Putamen (tissue), 1 donor: ENCODE measurements around the gene OBP2B.
A peak's percentile ranks its signal among the peaks of the same experiment; 100 is the strongest.

Experiments used
- DNase-seq: peaks from one replicate; pipeline ENCODE4 v3.0.0-alpha.2; 2016; ENCODE audit warnings: low spot score

OBP2B gene

DNA sequence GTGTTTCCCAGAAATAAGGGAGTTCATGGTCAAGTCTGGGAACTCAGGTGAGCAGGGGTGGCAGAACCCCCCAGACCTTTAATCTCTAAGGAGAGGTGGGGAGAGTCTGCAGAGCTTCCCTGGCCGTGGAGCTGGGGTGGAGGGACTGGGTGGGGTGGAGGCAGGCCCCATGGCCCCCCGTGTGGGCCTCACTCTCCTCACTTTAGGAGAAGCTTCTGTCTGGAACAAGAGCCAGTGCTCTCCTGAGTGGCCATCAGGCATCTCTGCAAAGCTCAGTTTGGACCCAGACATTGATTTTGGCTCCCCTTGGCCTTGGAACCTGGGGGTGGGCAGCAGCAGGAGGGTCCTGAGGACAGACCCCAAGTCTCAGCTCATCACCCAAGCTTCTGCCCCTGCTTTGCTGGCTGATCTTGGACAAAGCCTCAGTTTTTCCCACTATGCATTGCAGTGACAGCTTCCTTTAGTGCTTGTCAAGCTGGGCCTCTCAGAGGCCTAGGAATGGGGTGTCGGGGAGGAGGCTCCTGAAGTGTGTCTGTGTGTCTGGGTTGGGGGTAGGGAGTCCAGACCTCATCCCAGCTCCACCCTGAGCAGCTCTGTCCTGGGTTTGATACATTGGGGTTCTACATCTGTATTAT lies 41.8 kb downstream of the OBP2B start:
- no peak for DNase-seq

- no peak for DNase-seq
These were observed 42.7 kb downstream of the OBP2B start for GRCh38 chr9:133166392-133166791.

DNA sequence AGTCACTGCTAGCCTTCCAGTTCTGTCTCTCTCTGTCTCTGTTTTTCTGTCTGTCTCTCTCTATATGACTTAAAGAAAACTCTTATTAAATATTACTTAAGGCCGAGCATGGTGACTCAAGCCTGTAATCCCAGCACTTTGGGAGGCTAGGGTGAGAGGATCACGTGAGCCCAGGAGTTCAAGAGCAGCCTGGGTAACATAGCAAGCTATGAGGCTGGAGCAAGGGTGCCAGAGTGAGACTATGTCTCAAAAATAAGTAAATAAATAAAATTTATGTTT lies 43.7 kb downstream of the OBP2B start:
- DNase-seq, result no peak

DNA sequence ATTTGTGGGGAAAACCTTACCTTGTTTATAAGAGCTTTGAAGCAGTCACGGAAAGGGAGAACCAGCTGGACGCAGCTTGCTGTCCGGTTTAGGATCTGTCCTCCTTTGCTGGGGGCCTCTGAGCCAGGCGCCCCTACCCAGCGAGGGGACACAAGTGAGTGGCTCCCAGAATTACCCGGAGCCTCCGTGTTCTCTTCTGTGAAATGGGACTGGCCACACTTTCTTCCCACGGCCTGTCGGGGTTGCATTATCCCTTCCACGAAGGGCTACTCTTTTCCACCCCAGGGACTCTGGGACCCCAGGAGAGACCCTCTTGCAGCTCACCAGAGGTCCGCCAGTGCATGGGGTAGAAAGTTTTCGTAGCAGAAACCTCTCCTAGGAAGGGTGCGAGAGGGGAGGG lies 44.9 kb downstream of the OBP2B start:
- no peak for DNase-seq

DNA sequence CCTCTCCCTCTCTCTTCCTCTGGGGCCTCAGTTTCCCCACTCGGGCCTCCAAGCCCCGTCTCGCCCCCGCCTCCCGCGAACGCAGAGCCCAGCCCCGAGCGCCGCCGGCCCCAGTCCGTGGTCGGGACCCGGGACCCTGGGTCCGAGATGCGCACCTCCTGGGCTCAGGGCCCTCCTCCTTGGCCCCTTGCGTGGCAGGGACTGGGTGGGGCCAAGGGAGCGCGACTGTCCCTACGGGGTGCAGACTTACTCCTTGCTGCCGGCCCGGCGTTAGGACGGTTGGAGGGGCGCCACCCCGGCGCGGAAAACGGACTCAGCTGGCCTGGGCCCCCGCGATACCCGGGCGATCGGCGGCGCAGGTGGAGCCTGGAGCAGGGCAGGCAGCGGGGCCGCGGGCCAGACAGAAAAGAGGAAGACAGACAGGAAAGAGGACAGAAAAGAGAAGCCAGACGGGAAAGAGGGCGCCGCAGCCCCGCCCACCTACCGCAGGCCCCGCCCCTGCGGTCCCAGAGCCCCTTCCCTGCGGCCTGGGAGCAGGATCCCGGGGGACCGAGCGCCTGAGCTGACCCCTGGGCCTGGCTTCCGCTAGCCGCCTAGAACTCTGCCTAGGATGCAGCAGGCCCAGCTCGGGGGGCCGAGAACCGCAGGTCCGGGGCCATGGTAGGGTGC lies 45.4 kb downstream of the OBP2B start, which contains the start of gene GBGT1:
Gene GBGT1 (minus strand): TSS at position 411 of the 669 bp plus-strand sequence. CDS start 1,502 bp downstream, outside the sequence.
- DNase-seq, result no peak

DNA sequence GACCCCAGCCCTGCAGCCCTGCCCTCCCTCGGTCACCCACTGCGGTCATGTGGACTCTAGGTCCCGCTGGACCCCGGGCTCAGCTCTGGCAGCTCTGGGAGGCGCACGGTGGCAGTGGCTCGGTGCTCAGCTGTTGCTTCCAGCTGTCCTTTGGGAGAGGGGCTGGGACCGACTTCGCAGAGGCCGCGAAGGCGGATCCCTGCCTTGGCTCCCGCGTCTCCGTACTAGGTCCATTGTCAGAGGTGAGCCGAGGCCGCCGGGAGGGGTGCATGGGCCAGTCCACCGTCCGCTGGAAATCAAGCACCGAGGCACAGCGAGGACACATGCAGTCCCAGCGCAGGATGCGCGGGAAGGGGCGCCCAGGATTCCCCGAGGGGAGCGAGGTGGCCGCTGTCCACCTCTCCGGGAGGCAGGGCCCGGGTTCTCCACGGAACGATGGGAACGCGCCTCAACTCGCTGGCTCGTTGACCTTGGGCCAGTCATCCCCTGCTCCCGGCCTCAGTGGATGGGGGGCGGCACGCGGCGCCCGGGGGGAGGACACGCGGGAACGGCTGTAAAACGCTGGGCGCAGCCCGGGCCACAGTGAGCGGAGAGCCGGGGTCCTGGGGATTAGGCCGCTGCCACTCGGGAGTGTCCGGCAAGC lies 46.1 kb downstream of the OBP2B start:
- no peak for DNase-seq

DNA sequence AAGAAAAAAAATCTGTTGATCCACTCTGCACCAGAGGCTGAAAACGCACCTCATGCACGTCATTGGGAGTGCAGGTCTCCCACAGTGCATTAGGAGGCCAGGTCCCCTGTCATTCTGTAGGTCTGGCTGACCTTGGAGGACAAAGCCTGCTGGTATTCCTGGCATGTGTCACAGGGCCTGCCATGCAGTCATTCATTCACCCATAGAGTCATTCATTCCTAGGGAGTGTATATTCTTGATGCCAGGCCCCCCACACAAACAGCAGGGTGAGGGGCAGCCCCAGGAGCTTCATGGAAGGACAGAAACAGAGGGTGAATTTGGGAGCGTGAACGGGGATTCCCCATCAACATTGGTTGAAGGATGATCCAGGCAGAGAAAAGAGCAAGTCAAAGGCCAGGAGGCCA lies 47.5 kb downstream of the OBP2B start:
- DNase-seq, result no peak

DNA sequence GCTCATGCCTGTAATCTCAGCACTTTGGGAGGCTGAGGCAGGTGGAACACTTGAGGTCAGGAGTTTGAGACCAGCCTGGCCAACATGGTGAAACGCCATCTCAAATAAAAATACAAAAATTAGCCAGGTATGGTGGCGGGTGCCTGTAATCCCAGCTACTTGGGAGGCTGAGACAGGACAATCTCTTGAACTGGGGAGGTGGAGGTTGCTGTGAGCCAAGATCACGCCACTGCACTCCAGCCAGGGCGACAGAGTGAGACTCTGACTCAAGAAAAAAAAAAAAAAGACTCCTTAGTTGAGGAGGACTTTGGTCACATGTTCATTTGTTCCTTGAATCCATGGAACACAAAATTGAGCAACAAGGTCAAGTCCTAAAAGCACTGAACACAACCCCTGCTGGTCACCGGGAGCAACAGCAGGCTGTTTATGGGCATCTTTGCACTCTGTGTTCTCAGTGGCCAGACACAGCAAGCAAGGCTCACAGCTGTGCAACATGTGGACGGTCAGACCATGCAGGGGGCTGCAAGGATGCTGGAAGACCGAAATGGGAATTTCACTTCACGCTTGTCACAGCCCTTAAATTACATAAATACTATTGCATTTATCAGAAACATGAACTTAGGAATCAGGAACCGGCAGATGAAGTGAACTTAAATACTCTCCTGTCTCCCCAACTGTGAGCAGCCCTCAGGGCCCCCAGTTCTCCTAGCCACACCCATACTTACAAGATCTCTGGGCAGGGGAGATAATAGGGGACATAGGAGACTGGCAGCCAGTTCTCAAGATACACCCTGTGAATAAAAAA lies 48.1 kb downstream of the OBP2B start:
- DNase-seq, result peak; percentile 41

GRCh38 chr9:133158695-133159094 lies 50.4 kb downstream of the OBP2B start:
- DNase-seq, result no peak
